D721Med (cell line): ENCODE data around the gene GALNT1.

ENCODE experiments used
- DNase-seq: peaks from one replicate; pipeline ENCODE4 v3.0.0; 2011; ENCODE audit warnings: low spot score; ENCODE audit not compliant: insufficient read length
- FAIRE-seq: peaks from 2 replicates; lab custom pipeline; 2011; peaks lifted over from hg19 to GRCh38; lab: Jason Lieb, UNC
- CTCF ChIP-seq: IDR thresholded peaks from 2 replicates; pipeline ENCODE4 v1.5.1; 2012; ENCODE audit warnings: mild to moderate bottlenecking, control low read depth; ENCODE audit not compliant: insufficient read depth; ENCODE audit errors: missing control alignments

Gene GALNT1

DNA sequence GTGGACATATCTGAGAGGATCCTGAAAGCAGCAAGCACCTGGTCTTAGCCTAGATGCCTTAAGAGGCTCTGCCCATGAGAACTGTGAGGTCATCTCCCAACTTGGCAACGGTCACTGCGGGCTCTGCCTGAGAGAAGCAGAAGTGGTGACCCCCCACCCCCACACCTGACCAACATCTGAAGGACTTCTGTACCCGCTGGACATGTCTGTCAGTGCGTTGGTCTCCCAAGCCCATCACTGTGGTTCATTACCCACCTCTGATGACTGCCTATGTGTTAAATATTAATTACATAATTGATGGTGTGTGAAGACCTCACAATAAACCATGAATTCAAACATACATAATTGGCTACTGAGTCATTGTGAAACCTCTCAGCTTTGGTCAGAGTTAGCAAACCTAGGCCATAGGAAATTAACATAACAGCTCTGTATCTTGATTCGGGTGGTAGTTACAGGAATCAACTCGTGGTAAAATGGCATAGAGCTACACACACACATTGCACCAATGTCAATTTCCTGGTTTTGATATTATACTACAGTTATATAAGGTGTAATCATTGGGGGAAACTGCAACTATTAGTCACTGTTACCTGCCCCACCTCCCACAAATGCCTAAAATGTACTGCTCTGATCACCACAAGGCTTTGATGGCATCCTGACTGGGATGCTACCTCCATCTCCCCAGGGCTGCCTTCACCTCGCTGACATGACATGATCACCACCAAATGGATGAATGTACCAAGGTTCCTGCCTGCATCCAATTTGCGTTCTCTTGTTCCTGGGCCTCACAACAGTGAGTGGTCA is 4.3 kb upstream of the GALNT1 start:
- FAIRE-seq (no peak), DNase-seq (no peak)
- no peak for TF ChIP-seq CTCF

DNA sequence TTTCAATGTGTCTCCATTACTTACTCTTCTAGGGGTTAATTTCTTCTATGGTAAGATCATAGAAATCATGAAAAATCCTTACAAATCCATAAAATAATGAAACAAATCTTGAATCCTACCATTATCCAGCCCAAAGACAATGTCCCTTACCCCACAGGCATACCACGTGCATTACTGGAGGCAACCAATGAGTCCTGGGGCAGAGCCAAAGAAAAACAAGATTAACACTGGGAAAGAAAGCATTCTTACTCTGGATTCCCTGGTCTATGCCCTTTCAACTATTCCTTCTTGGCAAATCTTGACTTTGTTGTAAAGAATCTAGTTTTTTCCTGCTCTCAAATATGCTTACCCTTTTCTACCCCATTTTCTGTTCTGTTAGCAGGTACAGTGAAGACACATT is 3.1 kb upstream of the GALNT1 start:
- no peak for TF ChIP-seq CTCF
- FAIRE-seq: no peak
- DNase-seq: no peak

- FAIRE-seq (no peak), DNase-seq (no peak)
- TF ChIP-seq CTCF: no peak
Measured at GRCh38 chr18:35578936-35579335, 2.6 kb upstream of the GALNT1 start.

DNA sequence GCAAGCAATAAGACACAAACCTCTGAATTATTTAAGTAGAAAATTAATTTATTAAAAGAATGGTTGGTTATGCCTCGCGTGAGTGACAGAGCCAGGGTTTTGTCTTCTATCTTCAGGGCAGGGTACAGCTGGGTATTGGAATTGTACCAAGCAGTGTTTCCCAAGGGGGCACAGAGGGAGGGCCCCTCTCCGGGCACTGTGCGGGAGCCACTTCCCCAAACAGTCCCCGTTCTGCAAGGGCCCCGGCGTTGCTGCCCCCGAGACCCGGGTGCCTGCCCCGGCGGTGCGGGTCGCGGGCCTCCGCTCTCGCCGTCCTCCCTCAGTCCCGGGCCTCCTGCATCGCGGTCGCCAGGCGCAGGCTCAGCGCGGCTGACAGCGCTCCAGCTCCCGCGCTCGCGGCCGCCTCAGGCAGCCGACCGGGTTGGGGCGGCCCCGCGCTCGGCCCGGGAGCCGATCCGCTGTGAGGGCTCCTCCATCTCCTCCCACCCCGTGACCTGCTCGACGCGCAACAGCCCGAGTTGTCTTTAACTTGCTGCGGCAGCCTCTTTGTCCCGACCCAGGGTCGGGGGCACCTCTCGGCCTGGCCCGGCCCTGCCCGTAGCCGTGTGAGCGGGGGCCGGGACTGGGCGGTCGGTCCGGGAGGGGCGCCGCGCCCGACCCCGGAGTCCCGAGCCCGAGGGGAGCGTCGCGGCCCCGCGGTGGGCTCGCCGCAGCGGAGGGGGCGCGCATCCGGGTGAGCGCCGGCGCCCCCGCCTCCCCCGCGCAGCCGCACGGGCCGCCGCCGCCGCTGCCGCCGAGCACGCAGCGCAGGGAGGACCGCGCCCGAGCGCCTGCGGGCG is 620 bp upstream of the GALNT1 start:
- TF ChIP-seq CTCF: no peak
- DNase-seq (peak; percentile 36), FAIRE-seq (no peak)

DNA sequence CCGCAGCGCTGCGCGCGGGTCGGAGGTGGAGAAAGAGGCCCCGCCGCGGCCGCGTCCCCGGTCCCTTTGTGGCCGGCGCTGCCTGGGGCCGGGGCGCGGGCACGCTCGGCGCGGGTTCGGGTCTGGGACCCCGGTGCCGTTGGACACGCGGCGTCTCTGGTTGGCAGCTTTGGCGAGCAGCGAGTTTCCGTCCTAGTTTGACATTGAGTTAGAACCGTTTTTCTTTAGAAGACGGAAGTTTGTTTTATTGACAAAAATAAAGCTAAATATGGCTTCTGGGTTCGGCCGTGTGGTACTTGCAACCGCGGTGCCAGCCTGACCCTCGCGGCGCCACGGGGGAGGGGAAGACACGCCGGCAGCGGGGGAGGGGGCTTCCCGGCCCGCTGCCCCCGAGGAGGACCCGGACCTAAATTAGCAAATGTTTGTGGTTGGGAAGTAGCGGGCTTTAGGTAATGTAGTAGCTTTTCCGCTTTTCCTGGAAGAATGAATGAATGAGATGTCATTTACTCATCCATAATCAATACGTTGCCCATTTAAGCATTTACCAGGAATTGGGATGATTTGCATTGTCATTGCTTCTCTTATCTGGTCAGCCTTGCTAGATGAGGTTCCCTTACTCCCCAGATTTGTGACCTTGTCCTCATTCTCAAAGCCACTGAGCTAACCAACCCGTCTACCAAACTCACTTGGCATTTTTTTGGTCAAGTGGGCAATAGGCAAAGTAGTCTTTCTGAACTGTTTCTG is 530 bp downstream of the GALNT1 start:
- DNase-seq (no peak), FAIRE-seq (peak; percentile 38)
- no peak for TF ChIP-seq CTCF

DNA sequence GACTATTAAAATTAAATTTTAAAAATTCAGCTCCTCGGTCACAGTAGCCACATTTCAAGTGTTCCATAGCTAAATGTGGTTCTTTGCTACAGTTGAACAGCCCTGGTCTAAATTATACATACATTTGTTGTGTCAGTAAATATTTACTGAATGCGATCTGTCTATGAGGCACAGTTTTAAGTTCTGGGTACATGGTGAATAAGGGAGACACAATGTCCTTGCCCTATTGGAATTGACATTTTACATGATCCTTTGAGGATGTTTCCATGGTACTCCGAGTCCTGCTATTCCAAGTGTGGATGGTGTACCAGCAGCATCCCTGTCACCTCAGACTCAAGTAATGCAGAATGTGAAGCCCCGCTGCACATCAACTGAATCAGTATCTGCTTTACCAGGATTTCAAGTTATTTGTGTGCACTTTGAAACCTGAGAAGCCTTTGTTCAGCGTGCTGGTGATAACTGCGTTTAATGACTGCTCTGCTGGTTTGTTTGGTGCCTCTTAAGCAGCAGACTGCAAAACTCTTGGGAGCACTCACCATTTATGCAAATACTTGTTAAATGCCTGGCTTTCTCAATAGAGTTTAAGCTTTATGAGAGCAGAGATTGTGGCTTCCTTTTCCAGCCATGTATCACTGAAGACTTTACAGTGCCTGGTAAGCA is 1.5 kb downstream of the GALNT1 start:
- FAIRE-seq (peak; percentile 60), DNase-seq (no peak)
- TF ChIP-seq CTCF: no peak
